Brain microvascular endothelial cell (primary cell): ENCODE data around the gene CRTC1.

ENCODE experiments used
- DNase-seq: peaks from one replicate; pipeline ENCODE4 v3.0.0-alpha.2; 2020
- H3K27ac ChIP-seq: fragments of 250-450 bp; sonication (Bioruptor Pico); 2 replicates; pipeline ENCODE4 v1.5.1; 2020; ENCODE audit warnings: mild to moderate bottlenecking, moderate library complexity
- H3K27me3 ChIP-seq: fragments of 250-450 bp; sonication (Bioruptor Pico); replicated peaks from 2 replicates; pipeline ENCODE4 v1.5.1; 2020; ENCODE audit warnings: mild to moderate bottlenecking
- H3K36me3 ChIP-seq: fragments of 250-450 bp; sonication (Bioruptor Pico); replicated peaks from 2 replicates; pipeline ENCODE4 v1.5.1; 2020; ENCODE audit warnings: mild to moderate bottlenecking
- H3K4me3 ChIP-seq: 2 replicates; pipeline ENCODE4 v1.5.1; 2011; ENCODE audit warnings: low read depth, mild to moderate bottlenecking, control low read depth, low read length, moderate library complexity
- in situ Hi-C: cut with HindIII; loops from 2 replicates; pipeline ENCODE4 v1.10.0; 2017; ENCODE audit warnings: low sequenced_read_pairs, low pct_ligation_motif_present
- TF ChIP-seq, protein P1 (sequence below): IDR thresholded peaks from 2 replicates; pipeline ENCODE4 v1.5.1; 2011; ENCODE audit warnings: low read depth, mild to moderate bottlenecking, moderate library complexity, low read length, control low read depth, inconsistent platforms; ENCODE audit errors: missing control alignments

The CRTC1 gene

GRCh38 chr19:18791315-18791678 is 107.8 kb downstream of the CRTC1 start:
- no peaks in the 10 kb centered on the region for H3K36me3 ChIP-seq
- in situ Hi-C loops = no loop called here
- no peak overlapping the region for H3K27ac ChIP-seq
- peaks cover 71% of the 10 kb centered on the region for H3K27me3 ChIP-seq
- TF ChIP-seq, protein P1, sequence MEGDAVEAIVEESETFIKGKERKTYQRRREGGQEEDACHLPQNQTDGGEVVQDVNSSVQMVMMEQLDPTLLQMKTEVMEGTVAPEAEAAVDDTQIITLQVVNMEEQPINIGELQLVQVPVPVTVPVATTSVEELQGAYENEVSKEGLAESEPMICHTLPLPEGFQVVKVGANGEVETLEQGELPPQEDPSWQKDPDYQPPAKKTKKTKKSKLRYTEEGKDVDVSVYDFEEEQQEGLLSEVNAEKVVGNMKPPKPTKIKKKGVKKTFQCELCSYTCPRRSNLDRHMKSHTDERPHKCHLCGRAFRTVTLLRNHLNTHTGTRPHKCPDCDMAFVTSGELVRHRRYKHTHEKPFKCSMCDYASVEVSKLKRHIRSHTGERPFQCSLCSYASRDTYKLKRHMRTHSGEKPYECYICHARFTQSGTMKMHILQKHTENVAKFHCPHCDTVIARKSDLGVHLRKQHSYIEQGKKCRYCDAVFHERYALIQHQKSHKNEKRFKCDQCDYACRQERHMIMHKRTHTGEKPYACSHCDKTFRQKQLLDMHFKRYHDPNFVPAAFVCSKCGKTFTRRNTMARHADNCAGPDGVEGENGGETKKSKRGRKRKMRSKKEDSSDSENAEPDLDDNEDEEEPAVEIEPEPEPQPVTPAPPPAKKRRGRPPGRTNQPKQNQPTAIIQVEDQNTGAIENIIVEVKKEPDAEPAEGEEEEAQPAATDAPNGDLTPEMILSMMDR = no peak
- H3K4me3 ChIP-seq = no peak overlapping the region
- no peak for DNase-seq

- no peak overlapping the region for H3K4me3 ChIP-seq
- H3K27me3 ChIP-seq = peaks cover 65% of the 10 kb centered on the region
Measured at GRCh38 chr19:18792661-18793060, 109.2 kb downstream of the CRTC1 start.

GRCh38 chr19:18793144-18794028 is 109.9 kb downstream of the CRTC1 start:
- in situ Hi-C loops = no loop called here
- Histone ChIP-seq H3K27me3 (peaks cover 66% of the 10 kb centered on the region), H3K36me3 (no peaks in the 10 kb centered on the region), H3K4me3 (no peak overlapping the region), H3K27ac (no peak overlapping the region)
- DNase-seq = no peak
- TF ChIP-seq, protein P1 = no peak

More at GRCh38 chr19:18792661-18793060, 109.2 kb downstream of the CRTC1 start:
- Histone ChIP-seq H3K36me3 (no peaks in the 10 kb centered on the region), H3K27ac (no peak overlapping the region)
- in situ Hi-C loops = no loop called here
- TF ChIP-seq, protein P1 = no peak
- no peak for DNase-seq

DNA sequence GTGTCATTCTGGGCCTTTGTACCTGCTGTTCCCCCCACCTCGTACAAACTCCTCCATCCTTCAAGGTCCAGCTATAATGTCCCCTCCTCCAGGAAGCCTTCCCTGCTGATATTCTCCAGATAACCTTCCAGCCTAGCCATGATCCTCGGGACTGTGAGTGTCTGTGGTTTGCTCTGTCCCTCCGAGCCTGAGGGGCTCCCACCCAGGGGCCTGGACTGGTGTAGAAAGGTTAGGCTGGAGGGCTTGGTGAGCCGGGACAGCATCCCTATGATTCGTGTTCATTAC is 110.5 kb downstream of the CRTC1 start:
- H3K27ac ChIP-seq = no peak overlapping the region
- in situ Hi-C loops = no loop called here
- H3K36me3 ChIP-seq = no peaks in the 10 kb centered on the region
- DNase-seq = no peak
- TF ChIP-seq, protein P1 = no peak
- peaks cover 66% of the 10 kb centered on the region for H3K27me3 ChIP-seq
- no peak overlapping the region for H3K4me3 ChIP-seq

DNA sequence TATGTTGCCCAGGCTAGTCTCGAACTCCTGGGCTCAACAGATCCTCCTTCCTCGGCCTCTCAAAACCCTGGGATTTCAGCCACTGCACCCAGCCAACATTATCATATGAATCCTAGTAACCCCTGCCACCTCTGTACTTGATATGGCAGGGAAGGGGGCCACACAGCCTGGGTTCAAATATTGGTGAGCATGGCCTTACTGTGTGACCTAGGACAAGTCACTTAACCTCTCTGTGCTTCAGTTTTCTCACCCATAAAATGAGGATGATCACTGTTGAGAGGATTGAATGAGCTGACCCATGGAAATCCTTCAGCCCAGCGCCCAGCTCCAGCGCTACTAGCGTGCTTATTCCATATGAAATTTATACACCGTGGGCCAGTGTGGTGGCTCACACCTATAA is 111.2 kb downstream of the CRTC1 start:
- in situ Hi-C loops = no loop called here
- TF ChIP-seq, protein P1 = no peak
- Histone ChIP-seq H3K27me3 (peaks cover 61% of the 10 kb centered on the region), H3K27ac (no peak overlapping the region), H3K36me3 (no peaks in the 10 kb centered on the region), H3K4me3 (no peak overlapping the region)
- DNase-seq = no peak

DNA sequence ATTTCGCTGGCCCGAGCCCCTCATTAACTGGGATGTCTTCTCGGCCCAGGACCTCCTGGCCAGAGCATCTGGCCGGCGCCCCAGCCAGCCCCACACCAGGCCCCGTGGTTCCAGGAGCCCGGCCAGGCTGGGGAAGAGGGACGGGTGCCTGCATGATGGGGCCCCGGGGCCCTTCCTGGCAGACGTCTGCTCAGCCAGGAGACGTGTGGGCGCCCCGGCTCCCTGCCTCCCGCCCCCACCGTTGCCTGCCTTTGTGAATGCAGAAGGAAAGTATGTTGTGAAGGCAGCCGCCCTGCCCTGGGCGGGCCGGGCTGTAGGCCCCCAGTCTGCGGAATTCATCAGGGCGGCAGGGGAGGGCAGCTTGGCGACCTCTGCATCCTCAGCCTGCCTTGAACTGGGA is 112.1 kb downstream of the CRTC1 start:
- Histone ChIP-seq H3K27ac (no peak overlapping the region), H3K4me3 (no peak overlapping the region), H3K36me3 (no peaks in the 10 kb centered on the region), H3K27me3 (peaks cover 57% of the 10 kb centered on the region)
- in situ Hi-C loops = no loop called here
- no peak for DNase-seq
- TF ChIP-seq, protein P1 = no peak
